ENCODE measurements around the gene DTNB.

DNA sequence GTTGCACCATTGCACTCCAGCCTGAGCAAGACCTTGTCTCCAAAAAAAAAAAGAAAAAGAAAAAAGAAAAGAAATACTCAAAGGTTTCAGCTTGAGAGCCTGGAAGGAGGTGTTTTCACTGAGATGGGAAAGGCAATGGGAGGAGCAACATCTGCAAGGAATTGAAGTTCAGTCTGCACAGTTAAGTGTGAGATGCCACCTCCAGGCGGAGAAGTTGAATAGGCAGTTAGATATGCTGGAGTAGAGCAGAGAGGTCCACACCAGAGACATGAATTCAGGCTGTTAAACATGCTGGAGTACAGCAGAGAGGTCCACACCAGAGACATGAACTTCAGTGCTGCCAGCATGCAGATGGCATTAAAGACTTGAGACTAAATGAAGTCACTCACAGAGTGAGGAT, 41.4 kb upstream of the DTNB start:
- TF ChIP-seq CTCF (conservative IDR thresholded peaks at IDR 0.05; ENCODE audit: low read depth, low read length) (peak; percentile 31; the same call in 1 of the 2 replicates), EZH2 (IDR thresholded peaks at IDR 0.05; ENCODE audit: borderline replicate concordance, low read depth, low read length, poor library complexity, severe bottlenecking) (no peak)

Data from A673 (cell line).